WTC11 (cell line): ENCODE measurements around the gene LRIT3. TPM values are rescaled to one million over a fixed set of nuclear protein-coding genes. Genes with fewer than 3 reads are reported as not detected.

Experiments
- AFF4 ChIP-seq: sonication (generic); formaldehyde crosslinking; IDR thresholded peaks from 2 replicates; pipeline ENCODE4 v1.8.1; 2023; ENCODE audit warnings: mild to moderate bottlenecking, missing genetic modification reagents, borderline replicate concordance
- CREM ChIP-seq: sonication (generic); formaldehyde crosslinking; IDR thresholded peaks from 2 replicates; pipeline ENCODE4 v1.8.1; 2022; ENCODE audit warnings: mild to moderate bottlenecking, missing genetic modification reagents, moderate library complexity
- ESRRA ChIP-seq: sonication (generic); formaldehyde crosslinking; IDR thresholded peaks from 2 replicates; pipeline ENCODE4 v1.8.1; 2022; ENCODE audit warnings: mild to moderate bottlenecking, missing genetic modification reagents, borderline replicate concordance
- FOXK1 ChIP-seq: sonication (generic); formaldehyde crosslinking; IDR thresholded peaks from 2 replicates; pipeline ENCODE4 v1.8.0; 2022; ENCODE audit warnings: mild to moderate bottlenecking, moderate library complexity, missing genetic modification reagents
- FOXP4 ChIP-seq: sonication (generic); formaldehyde crosslinking; IDR thresholded peaks from 2 replicates; pipeline ENCODE4 v1.8.0; 2022; ENCODE audit warnings: mild to moderate bottlenecking, missing genetic modification reagents
- KAT7 ChIP-seq: sonication (generic); formaldehyde crosslinking; IDR thresholded peaks from 2 replicates; pipeline ENCODE4 v1.8.1; 2023; ENCODE audit warnings: missing genetic modification reagents, mild to moderate bottlenecking, borderline replicate concordance
- MYBL2 ChIP-seq: sonication (generic); formaldehyde crosslinking; IDR thresholded peaks from 2 replicates; pipeline ENCODE4 v1.8.1; 2023; ENCODE audit warnings: mild to moderate bottlenecking, moderate library complexity, missing genetic modification reagents
- SP1 ChIP-seq: sonication (generic); formaldehyde crosslinking; conservative IDR thresholded peaks from 2 replicates; pipeline ENCODE4 v1.8.1; 2022; ENCODE audit warnings: missing genetic modification reagents
- USF2 ChIP-seq: sonication (generic); formaldehyde crosslinking; IDR thresholded peaks from 2 replicates; pipeline ENCODE4 v1.8.1; 2023; ENCODE audit warnings: mild to moderate bottlenecking, missing genetic modification reagents, moderate library complexity
- total RNA-seq: library from RNA; stranded (reverse); gene quantifications from 3 replicates; pipeline ENCODE4 v1.2.3, GENCODE V29; 2021
- TF ChIP-seq, protein P1 (sequence below): sonication (generic); formaldehyde crosslinking; IDR thresholded peaks from 2 replicates; pipeline ENCODE4 v1.8.0; 2022; ENCODE audit warnings: mild to moderate bottlenecking, missing genetic modification reagents
- TF ChIP-seq, protein P2 (sequence below): sonication (generic); formaldehyde crosslinking; IDR thresholded peaks from 2 replicates; pipeline ENCODE4 v1.8.1; 2023; ENCODE audit warnings: mild to moderate bottlenecking, missing genetic modification reagents
- TF ChIP-seq, protein P3 (sequence below): sonication (generic); formaldehyde crosslinking; IDR thresholded peaks from 2 replicates; pipeline ENCODE4 v1.8.1; 2022; ENCODE audit warnings: low read depth, mild to moderate bottlenecking, moderate library complexity, missing genetic modification reagents, borderline replicate concordance
- TF ChIP-seq, protein P4 (sequence below): sonication (generic); formaldehyde crosslinking; IDR thresholded peaks from 2 replicates; pipeline ENCODE4 v1.8.0; 2023; ENCODE audit warnings: missing genetic modification reagents, mild to moderate bottlenecking, borderline replicate concordance

Gene LRIT3
- total RNA-seq, 1 experiment from 2014 or later: 0.11 TPM

DNA sequence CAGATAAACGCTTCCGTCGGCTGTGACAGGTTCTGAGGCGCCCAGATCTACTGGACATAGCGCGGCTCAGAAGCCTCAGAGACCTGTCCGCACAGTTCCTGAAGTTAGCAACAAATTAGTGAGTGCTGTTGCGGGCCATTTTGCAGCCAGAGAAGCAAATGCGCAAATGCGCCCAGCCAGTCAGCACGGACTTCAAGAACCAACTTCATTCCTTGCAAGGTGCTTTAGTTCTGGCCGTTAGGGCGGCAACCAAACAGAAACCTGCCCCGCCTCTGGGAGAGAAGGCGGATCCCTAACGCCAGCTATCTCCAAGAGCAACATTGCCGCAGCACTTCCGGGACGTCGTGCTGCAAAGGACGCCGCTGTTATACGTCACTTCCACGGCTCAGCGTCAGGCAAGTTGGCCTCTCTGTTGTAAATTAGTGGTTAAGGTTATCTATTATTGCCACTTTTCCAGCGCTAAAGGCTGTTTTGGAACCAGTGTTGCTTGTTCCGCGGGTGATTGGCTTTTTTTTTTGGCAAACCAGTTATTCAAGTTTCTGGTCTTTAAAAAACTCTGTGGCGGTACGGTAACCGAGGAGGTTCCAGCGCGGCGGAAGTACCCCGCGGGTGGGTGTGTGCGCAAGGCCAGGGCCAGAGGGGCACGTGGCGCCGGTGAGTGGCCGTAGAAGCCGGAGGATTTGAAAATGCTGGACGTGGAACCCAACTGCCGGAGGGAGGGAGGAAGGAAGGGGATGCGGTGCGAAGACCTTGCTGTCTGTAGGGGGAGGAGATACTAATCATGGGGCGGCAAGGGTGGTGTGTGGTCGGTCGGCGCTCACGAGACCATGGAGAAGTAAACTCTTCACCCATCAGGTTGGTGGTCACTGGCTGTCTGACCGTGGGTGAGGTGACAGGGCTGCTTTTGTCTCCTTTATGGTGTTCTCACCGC is 32.5 kb upstream of the LRIT3 start, which contains the start of gene GAR1 (continued):
- no peak for TF ChIP-seq AFF4 (CRISPR knock-in tag)
- TF ChIP-seq FOXK1 (CRISPR knock-in tag): peak; percentile 96
- TF ChIP-seq, protein P1, sequence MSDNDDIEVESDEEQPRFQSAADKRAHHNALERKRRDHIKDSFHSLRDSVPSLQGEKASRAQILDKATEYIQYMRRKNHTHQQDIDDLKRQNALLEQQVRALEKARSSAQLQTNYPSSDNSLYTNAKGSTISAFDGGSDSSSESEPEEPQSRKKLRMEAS (CRISPR knock-in tag): peak; percentile 98
- TF ChIP-seq, protein P2, sequence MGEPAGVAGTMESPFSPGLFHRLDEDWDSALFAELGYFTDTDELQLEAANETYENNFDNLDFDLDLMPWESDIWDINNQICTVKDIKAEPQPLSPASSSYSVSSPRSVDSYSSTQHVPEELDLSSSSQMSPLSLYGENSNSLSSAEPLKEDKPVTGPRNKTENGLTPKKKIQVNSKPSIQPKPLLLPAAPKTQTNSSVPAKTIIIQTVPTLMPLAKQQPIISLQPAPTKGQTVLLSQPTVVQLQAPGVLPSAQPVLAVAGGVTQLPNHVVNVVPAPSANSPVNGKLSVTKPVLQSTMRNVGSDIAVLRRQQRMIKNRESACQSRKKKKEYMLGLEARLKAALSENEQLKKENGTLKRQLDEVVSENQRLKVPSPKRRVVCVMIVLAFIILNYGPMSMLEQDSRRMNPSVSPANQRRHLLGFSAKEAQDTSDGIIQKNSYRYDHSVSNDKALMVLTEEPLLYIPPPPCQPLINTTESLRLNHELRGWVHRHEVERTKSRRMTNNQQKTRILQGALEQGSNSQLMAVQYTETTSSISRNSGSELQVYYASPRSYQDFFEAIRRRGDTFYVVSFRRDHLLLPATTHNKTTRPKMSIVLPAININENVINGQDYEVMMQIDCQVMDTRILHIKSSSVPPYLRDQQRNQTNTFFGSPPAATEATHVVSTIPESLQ (CRISPR knock-in tag): no peak
- TF ChIP-seq SP1 (CRISPR knock-in tag): peak; percentile 81
- peak; percentile 74; the same call in 1 of the 2 replicates for TF ChIP-seq MYBL2 (CRISPR knock-in tag)
- TF ChIP-seq, protein P3, sequence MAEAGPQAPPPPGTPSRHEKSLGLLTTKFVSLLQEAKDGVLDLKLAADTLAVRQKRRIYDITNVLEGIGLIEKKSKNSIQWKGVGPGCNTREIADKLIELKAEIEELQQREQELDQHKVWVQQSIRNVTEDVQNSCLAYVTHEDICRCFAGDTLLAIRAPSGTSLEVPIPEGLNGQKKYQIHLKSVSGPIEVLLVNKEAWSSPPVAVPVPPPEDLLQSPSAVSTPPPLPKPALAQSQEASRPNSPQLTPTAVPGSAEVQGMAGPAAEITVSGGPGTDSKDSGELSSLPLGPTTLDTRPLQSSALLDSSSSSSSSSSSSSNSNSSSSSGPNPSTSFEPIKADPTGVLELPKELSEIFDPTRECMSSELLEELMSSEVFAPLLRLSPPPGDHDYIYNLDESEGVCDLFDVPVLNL (CRISPR knock-in tag): no peak
- peak; percentile 39; the same call in 1 of the 2 replicates for TF ChIP-seq KAT7
- TF ChIP-seq, protein P4, sequence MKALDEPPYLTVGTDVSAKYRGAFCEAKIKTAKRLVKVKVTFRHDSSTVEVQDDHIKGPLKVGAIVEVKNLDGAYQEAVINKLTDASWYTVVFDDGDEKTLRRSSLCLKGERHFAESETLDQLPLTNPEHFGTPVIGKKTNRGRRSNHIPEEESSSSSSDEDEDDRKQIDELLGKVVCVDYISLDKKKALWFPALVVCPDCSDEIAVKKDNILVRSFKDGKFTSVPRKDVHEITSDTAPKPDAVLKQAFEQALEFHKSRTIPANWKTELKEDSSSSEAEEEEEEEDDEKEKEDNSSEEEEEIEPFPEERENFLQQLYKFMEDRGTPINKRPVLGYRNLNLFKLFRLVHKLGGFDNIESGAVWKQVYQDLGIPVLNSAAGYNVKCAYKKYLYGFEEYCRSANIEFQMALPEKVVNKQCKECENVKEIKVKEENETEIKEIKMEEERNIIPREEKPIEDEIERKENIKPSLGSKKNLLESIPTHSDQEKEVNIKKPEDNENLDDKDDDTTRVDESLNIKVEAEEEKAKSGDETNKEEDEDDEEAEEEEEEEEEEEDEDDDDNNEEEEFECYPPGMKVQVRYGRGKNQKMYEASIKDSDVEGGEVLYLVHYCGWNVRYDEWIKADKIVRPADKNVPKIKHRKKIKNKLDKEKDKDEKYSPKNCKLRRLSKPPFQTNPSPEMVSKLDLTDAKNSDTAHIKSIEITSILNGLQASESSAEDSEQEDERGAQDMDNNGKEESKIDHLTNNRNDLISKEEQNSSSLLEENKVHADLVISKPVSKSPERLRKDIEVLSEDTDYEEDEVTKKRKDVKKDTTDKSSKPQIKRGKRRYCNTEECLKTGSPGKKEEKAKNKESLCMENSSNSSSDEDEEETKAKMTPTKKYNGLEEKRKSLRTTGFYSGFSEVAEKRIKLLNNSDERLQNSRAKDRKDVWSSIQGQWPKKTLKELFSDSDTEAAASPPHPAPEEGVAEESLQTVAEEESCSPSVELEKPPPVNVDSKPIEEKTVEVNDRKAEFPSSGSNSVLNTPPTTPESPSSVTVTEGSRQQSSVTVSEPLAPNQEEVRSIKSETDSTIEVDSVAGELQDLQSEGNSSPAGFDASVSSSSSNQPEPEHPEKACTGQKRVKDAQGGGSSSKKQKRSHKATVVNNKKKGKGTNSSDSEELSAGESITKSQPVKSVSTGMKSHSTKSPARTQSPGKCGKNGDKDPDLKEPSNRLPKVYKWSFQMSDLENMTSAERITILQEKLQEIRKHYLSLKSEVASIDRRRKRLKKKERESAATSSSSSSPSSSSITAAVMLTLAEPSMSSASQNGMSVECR (CRISPR knock-in tag): peak; percentile 86; the same call in 1 of the 2 replicates
- TF ChIP-seq ESRRA: no peak; the same call in 1 of the 2 replicates
- TF ChIP-seq CREM (CRISPR knock-in tag): peak; percentile 98
- 0 out of 2 replicates have a peak, but pooled peaks have one; percentile 69 for TF ChIP-seq FOXP4
- TF ChIP-seq USF2 (CRISPR knock-in tag): peak; percentile 81
